Mammary epithelial cell (primary cell): ENCODE results near the gene PTPRG.

Source experiments
- CTCF ChIP-seq, 2 donors: IDR thresholded peaks in 1 of 2; conservative IDR thresholded peaks in 1 of 2; 2 replicates each; pipeline ENCODE4 v1.5.1; 2011 to 2012; ENCODE audit warnings: inconsistent platforms in 2 of 2, low read length in 2 of 2, mild to moderate bottlenecking in 2 of 2, control low read depth in 1 of 2, low read depth in 1 of 2; ENCODE audit not compliant: insufficient read depth in 1 of 2; ENCODE audit errors: extremely low read depth in 1 of 2
- EZH2 ChIP-seq: IDR thresholded peaks from 2 replicates; pipeline ENCODE4 v1.6.1; 2012; ENCODE audit warnings: low read length, inconsistent platforms, borderline replicate concordance

GRCh38 chr3:62149539-62149938, 588.2 kb downstream of the PTPRG start:
- TF ChIP-seq CTCF (conservative IDR thresholded peaks at IDR 0.05 in 1 of 2, IDR thresholded peaks at IDR 0.05 in 1 of 2; ENCODE audit: extremely low read depth in 1 of 2, insufficient read depth in 1 of 2, low read depth in 1 of 2, low read length in 2 of 2) = no peak
- no peak for TF ChIP-seq EZH2
